HUES48 (cell line): ENCODE measurements around the gene CACNA1C.

Experiments
- H3K27ac ChIP-seq: one replicate; pipeline ENCODE4 v1.7.0; 2013; ENCODE audit warnings: low read depth, low read length, inconsistent platforms
- H3K27me3 ChIP-seq: 2 replicates; pipeline ENCODE4 v1.6.1; 2013; ENCODE audit warnings: mild to moderate bottlenecking, low read length; ENCODE audit not compliant: control insufficient read depth, insufficient read depth
- H3K36me3 ChIP-seq: 2 replicates; pipeline ENCODE4 v1.6.1; 2013; ENCODE audit warnings: low read length; ENCODE audit not compliant: control insufficient read depth, insufficient read depth
- H3K4me1 ChIP-seq: 2 replicates; pipeline ENCODE4 v1.6.1; 2013; ENCODE audit warnings: mild to moderate bottlenecking, low read length; ENCODE audit not compliant: control insufficient read depth, insufficient read depth
- H3K4me3 ChIP-seq: 2 replicates; pipeline ENCODE4 v1.5.1; 2013; ENCODE audit warnings: mild to moderate bottlenecking, low read depth, low read length
- H3K9ac ChIP-seq: 2 replicates; pipeline ENCODE4 v1.6.1; 2013; ENCODE audit warnings: mild to moderate bottlenecking, low read depth, low read length, moderate library complexity
- H3K9me3 ChIP-seq: 2 replicates; pipeline ENCODE4 v1.6.1; 2013; ENCODE audit warnings: low read length; ENCODE audit not compliant: control insufficient read depth, insufficient read depth

The CACNA1C gene

GRCh38 chr12:2536724-2537123 lies 483.9 kb downstream of the CACNA1C start:
- Histone ChIP-seq H3K4me3 (no peak overlapping the region), H3K9ac (no peak overlapping the region), H3K27me3 (no peaks in the 10 kb centered on the region), H3K4me1 (no peaks in the 10 kb centered on the region), H3K9me3 (no peaks in the 10 kb centered on the region), H3K36me3 (no peaks in the 10 kb centered on the region), H3K27ac (no peak overlapping the region)

GRCh38 chr12:2537868-2538541 lies 485.2 kb downstream of the CACNA1C start:
- Histone ChIP-seq H3K27ac (no peak overlapping the region), H3K4me1 (no peaks in the 10 kb centered on the region), H3K27me3 (no peaks in the 10 kb centered on the region), H3K9me3 (no peaks in the 10 kb centered on the region), H3K9ac (no peak overlapping the region), H3K4me3 (no peak overlapping the region), H3K36me3 (no peaks in the 10 kb centered on the region)

GRCh38 chr12:2539938-2540337 lies 487.2 kb downstream of the CACNA1C start:
- Histone ChIP-seq H3K9ac (no peak overlapping the region), H3K36me3 (no peaks in the 10 kb centered on the region), H3K27ac (no peak overlapping the region), H3K4me1 (no peaks in the 10 kb centered on the region), H3K27me3 (no peaks in the 10 kb centered on the region), H3K4me3 (no peak overlapping the region), H3K9me3 (no peaks in the 10 kb centered on the region)

GRCh38 chr12:2540535-2540941 lies 487.8 kb downstream of the CACNA1C start:
- Histone ChIP-seq H3K27ac (no peak overlapping the region), H3K9ac (no peak overlapping the region), H3K27me3 (no peaks in the 10 kb centered on the region), H3K36me3 (no peaks in the 10 kb centered on the region), H3K4me3 (no peak overlapping the region), H3K4me1 (no peaks in the 10 kb centered on the region), H3K9me3 (no peaks in the 10 kb centered on the region)

- Histone ChIP-seq H3K9me3 (no peaks in the 10 kb centered on the region), H3K9ac (no peak overlapping the region), H3K27me3 (no peaks in the 10 kb centered on the region), H3K4me3 (no peak overlapping the region), H3K4me1 (no peaks in the 10 kb centered on the region), H3K36me3 (no peaks in the 10 kb centered on the region), H3K27ac (no peak overlapping the region)
Observed at GRCh38 chr12:2541631-2542204, 488.9 kb downstream of the CACNA1C start.

GRCh38 chr12:2543801-2544200 lies 491.0 kb downstream of the CACNA1C start:
- Histone ChIP-seq H3K9ac (no peak overlapping the region), H3K27ac (no peak overlapping the region), H3K36me3 (no peaks in the 10 kb centered on the region), H3K27me3 (no peaks in the 10 kb centered on the region), H3K4me1 (peaks cover 5% of the 10 kb centered on the region), H3K4me3 (no peak overlapping the region), H3K9me3 (no peaks in the 10 kb centered on the region)

- H3K27ac ChIP-seq, result no peak overlapping the region
- H3K4me1 ChIP-seq, result peaks cover 5% of the 10 kb centered on the region
- H3K27me3 ChIP-seq, result no peaks in the 10 kb centered on the region
- no peaks in the 10 kb centered on the region for H3K36me3 ChIP-seq
- H3K4me3 ChIP-seq, result no peak overlapping the region
- H3K9ac ChIP-seq, result no peak overlapping the region
- H3K9me3 ChIP-seq, result no peaks in the 10 kb centered on the region
Observed at GRCh38 chr12:2544230-2544629, 491.4 kb downstream of the CACNA1C start.

- Histone ChIP-seq H3K36me3 (no peaks in the 10 kb centered on the region), H3K27ac (no peak overlapping the region), H3K9ac (no peak overlapping the region), H3K4me3 (no peak overlapping the region), H3K9me3 (no peaks in the 10 kb centered on the region), H3K4me1 (peaks cover 5% of the 10 kb centered on the region), H3K27me3 (no peaks in the 10 kb centered on the region)
Observed at GRCh38 chr12:2547273-2548044, 494.7 kb downstream of the CACNA1C start.

GRCh38 chr12:2548081-2548480 lies 495.3 kb downstream of the CACNA1C start:
- no peaks in the 10 kb centered on the region for H3K9me3 ChIP-seq
- no peaks in the 10 kb centered on the region for H3K27me3 ChIP-seq
- H3K4me1 ChIP-seq, result peaks cover 5% of the 10 kb centered on the region
- H3K36me3 ChIP-seq, result no peaks in the 10 kb centered on the region
- no peak overlapping the region for H3K27ac ChIP-seq
- no peak overlapping the region for H3K4me3 ChIP-seq
- no peak overlapping the region for H3K9ac ChIP-seq

- Histone ChIP-seq H3K36me3 (no peaks in the 10 kb centered on the region), H3K27me3 (no peaks in the 10 kb centered on the region), H3K4me3 (no peak overlapping the region), H3K27ac (no peak overlapping the region), H3K9me3 (no peaks in the 10 kb centered on the region), H3K4me1 (peaks cover 10% of the 10 kb centered on the region), H3K9ac (no peak overlapping the region)
Observed at GRCh38 chr12:2550561-2551411, 498.0 kb downstream of the CACNA1C start.
